ENCODE results near the gene ECM2. TPM values are rescaled to one million over a fixed set of nuclear protein-coding genes. Genes with fewer than 3 reads are reported as not detected.

The ECM2 gene
- total RNA-seq, 6 experiments from 2014 or later, result 0.14 to 0.46 (median 0.33) TPM

DNA sequence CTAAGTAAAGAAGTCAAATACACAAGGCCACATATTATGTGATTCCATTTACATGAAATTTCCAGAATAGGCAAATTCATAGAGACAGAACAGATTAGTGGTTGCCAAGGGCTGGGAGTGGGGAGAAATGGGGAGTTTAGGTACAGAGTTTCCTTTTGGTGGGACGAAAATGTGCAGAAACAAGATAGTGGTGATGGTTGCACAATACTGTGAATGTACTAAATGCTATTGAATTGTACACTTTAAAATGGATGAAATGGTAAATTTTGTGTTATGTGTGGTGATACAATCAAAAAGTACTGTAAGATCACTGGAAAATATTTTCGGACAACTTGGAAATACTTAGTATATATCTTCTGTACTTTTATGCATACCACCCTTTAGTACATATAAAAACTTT is 15.0 kb downstream of the ECM2 start:
- H3K27me3 Mint-ChIP-seq (ENCODE audit: insufficient read depth), result no peaks in the 10 kb centered on the region; the same call in 1 of the 2 replicates
- H3K9me3 Mint-ChIP-seq, result no peaks in the 10 kb centered on the region
- H3K27ac Mint-ChIP-seq, result no peak overlapping the region
- no peak overlapping the region for H3K4me3 Mint-ChIP-seq
- TF ChIP-seq CTCF (IDR thresholded peaks at IDR 0.05), result no peak
- no peak for DNase-seq
- H3K36me3 Mint-ChIP-seq (ENCODE audit: low read depth), result no peaks in the 10 kb centered on the region
- H3K4me1 Mint-ChIP-seq (ENCODE audit: low read depth), result peaks cover 7% of the 10 kb centered on the region

GRCh38 chr9:92518199-92518598 is 17.6 kb downstream of the ECM2 start:
- Mint-ChIP-seq H3K27ac (no peak overlapping the region), H3K4me3 (no peak overlapping the region), H3K27me3 (ENCODE audit: insufficient read depth) (no peaks in the 10 kb centered on the region; the same call in 1 of the 2 replicates), H3K9me3 (no peaks in the 10 kb centered on the region), H3K4me1 (ENCODE audit: low read depth) (peaks cover 7% of the 10 kb centered on the region), H3K36me3 (ENCODE audit: low read depth) (no peaks in the 10 kb centered on the region)
- no peak for DNase-seq
- TF ChIP-seq CTCF (IDR thresholded peaks at IDR 0.05), result no peak

- no peak for DNase-seq
- Mint-ChIP-seq H3K4me3 (no peak overlapping the region), H3K4me1 (ENCODE audit: low read depth) (peaks cover 17% of the 10 kb centered on the region), H3K27me3 (ENCODE audit: insufficient read depth) (no peaks in the 10 kb centered on the region; the same call in 1 of the 2 replicates), H3K9me3 (no peaks in the 10 kb centered on the region), H3K36me3 (ENCODE audit: low read depth) (no peaks in the 10 kb centered on the region), H3K27ac (no peak overlapping the region)
- TF ChIP-seq CTCF (IDR thresholded peaks at IDR 0.05), result no peak
These were observed 18.7 kb downstream of the ECM2 start for GRCh38 chr9:92517046-92517445.

- H3K9me3 Mint-ChIP-seq, result no peaks in the 10 kb centered on the region
- H3K27me3 Mint-ChIP-seq (ENCODE audit: insufficient read depth), result no peaks in the 10 kb centered on the region; the same call in 1 of the 2 replicates
- H3K4me1 Mint-ChIP-seq (ENCODE audit: low read depth), result peaks cover 22% of the 10 kb centered on the region
- no peak overlapping the region for H3K27ac Mint-ChIP-seq
- H3K36me3 Mint-ChIP-seq (ENCODE audit: low read depth), result no peaks in the 10 kb centered on the region
- no peak overlapping the region for H3K4me3 Mint-ChIP-seq
- TF ChIP-seq CTCF (IDR thresholded peaks at IDR 0.05), result no peak
- no peak for DNase-seq
These were observed 19.3 kb downstream of the ECM2 start for GRCh38 chr9:92516521-92516920.

GRCh38 chr9:92514635-92515034 is 21.2 kb downstream of the ECM2 start:
- peaks cover 35% of the 10 kb centered on the region for H3K4me1 Mint-ChIP-seq (ENCODE audit: low read depth)
- no peak for TF ChIP-seq CTCF (IDR thresholded peaks at IDR 0.05)
- no peaks in the 10 kb centered on the region for H3K36me3 Mint-ChIP-seq (ENCODE audit: low read depth)
- no peak overlapping the region for H3K4me3 Mint-ChIP-seq
- DNase-seq, result no peak
- no peak overlapping the region for H3K27ac Mint-ChIP-seq
- H3K9me3 Mint-ChIP-seq, result no peaks in the 10 kb centered on the region
- H3K27me3 Mint-ChIP-seq (ENCODE audit: insufficient read depth), result no peaks in the 10 kb centered on the region; the same call in 1 of the 2 replicates

GRCh38 chr9:92513349-92513748 is 22.4 kb downstream of the ECM2 start:
- no peaks in the 10 kb centered on the region for H3K36me3 Mint-ChIP-seq (ENCODE audit: low read depth)
- H3K27ac Mint-ChIP-seq, result no peak overlapping the region
- H3K27me3 Mint-ChIP-seq (ENCODE audit: insufficient read depth), result no peaks in the 10 kb centered on the region
- H3K4me1 Mint-ChIP-seq (ENCODE audit: low read depth), result peaks cover 35% of the 10 kb centered on the region
- no peak for TF ChIP-seq CTCF (IDR thresholded peaks at IDR 0.05)
- H3K4me3 Mint-ChIP-seq, result no peak overlapping the region
- no peak for DNase-seq
- no peaks in the 10 kb centered on the region for H3K9me3 Mint-ChIP-seq
